Measurements from ENCODE around the gene LARP4.

DNA sequence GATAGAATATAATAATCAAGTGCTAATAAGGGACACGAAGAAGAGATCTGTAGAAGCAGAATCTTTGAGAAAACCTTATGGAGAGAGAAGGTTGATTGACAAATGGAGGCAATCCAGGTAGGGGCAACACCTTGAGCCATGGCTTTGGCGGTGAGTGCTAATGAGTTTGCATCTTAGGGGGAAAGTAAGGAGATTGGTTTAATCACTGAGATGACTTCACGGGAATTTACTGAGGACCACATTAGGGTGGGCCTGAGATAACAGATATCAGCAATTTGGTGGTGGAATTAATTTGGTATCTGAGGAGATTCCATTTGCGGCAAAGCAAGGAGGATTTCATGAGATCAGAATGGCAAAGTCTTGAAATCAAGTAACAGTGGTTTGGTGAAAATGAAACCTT lies 1.8 kb upstream of the LARP4 start:
- TF ChIP-seq, protein P1, sequence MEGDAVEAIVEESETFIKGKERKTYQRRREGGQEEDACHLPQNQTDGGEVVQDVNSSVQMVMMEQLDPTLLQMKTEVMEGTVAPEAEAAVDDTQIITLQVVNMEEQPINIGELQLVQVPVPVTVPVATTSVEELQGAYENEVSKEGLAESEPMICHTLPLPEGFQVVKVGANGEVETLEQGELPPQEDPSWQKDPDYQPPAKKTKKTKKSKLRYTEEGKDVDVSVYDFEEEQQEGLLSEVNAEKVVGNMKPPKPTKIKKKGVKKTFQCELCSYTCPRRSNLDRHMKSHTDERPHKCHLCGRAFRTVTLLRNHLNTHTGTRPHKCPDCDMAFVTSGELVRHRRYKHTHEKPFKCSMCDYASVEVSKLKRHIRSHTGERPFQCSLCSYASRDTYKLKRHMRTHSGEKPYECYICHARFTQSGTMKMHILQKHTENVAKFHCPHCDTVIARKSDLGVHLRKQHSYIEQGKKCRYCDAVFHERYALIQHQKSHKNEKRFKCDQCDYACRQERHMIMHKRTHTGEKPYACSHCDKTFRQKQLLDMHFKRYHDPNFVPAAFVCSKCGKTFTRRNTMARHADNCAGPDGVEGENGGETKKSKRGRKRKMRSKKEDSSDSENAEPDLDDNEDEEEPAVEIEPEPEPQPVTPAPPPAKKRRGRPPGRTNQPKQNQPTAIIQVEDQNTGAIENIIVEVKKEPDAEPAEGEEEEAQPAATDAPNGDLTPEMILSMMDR (IDR thresholded peaks at IDR 0.05), result no peak
- no peak for TF ChIP-seq POLR2AphosphoS5 (IDR thresholded peaks at IDR 0.05; ENCODE audit: low read depth, low read length)
- no peak for TF ChIP-seq TCF7L2 (IDR thresholded peaks at IDR 0.05; ENCODE audit: low read depth, low read length)
- TF ChIP-seq, protein P2, sequence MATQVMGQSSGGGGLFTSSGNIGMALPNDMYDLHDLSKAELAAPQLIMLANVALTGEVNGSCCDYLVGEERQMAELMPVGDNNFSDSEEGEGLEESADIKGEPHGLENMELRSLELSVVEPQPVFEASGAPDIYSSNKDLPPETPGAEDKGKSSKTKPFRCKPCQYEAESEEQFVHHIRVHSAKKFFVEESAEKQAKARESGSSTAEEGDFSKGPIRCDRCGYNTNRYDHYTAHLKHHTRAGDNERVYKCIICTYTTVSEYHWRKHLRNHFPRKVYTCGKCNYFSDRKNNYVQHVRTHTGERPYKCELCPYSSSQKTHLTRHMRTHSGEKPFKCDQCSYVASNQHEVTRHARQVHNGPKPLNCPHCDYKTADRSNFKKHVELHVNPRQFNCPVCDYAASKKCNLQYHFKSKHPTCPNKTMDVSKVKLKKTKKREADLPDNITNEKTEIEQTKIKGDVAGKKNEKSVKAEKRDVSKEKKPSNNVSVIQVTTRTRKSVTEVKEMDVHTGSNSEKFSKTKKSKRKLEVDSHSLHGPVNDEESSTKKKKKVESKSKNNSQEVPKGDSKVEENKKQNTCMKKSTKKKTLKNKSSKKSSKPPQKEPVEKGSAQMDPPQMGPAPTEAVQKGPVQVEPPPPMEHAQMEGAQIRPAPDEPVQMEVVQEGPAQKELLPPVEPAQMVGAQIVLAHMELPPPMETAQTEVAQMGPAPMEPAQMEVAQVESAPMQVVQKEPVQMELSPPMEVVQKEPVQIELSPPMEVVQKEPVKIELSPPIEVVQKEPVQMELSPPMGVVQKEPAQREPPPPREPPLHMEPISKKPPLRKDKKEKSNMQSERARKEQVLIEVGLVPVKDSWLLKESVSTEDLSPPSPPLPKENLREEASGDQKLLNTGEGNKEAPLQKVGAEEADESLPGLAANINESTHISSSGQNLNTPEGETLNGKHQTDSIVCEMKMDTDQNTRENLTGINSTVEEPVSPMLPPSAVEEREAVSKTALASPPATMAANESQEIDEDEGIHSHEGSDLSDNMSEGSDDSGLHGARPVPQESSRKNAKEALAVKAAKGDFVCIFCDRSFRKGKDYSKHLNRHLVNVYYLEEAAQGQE (IDR thresholded peaks at IDR 0.05; ENCODE audit: insufficient read depth in 1 of 2, low read depth in 2 of 2, low read length in 1 of 2), result no peak
